Vagina (tissue), 2 donors: ENCODE data around the gene B3GNT2. TPM values are rescaled to one million over a fixed set of nuclear protein-coding genes. Genes with fewer than 3 reads are reported as not detected.

Source experiments
- DNase-seq, 2 donors: peaks; one replicate each; pipeline ENCODE4 v3.0.0-alpha.2; 2017; ENCODE audit errors: extremely low spot score in 2 of 2
- H3K27ac ChIP-seq: fragments of 200-600 bp; sonication (generic); one replicate; pipeline ENCODE4 v1.5.1; 2019
- H3K27me3 ChIP-seq: fragments of 200-600 bp; sonication (generic); one replicate; pipeline ENCODE4 v1.5.1; 2019
- H3K36me3 ChIP-seq, 2 donors: fragments of 200-600 bp; sonication (generic); one replicate each; pipeline ENCODE4 v1.5.1; 2017 to 2019
- H3K4me1 ChIP-seq: fragments of 200-600 bp; sonication (generic); one replicate; pipeline ENCODE4 v1.5.1; 2019
- H3K4me3 ChIP-seq, 2 donors: fragments of 200-600 bp; sonication (generic); 1 replicate in 1 of 2; 2 replicates in 1 of 2; pipeline ENCODE4 v1.5.1; 2016 to 2019
- H3K9me3 ChIP-seq: fragments of 200-600 bp; sonication (generic); one replicate; pipeline ENCODE4 v1.5.1; 2019
- CTCF ChIP-seq, 3 experiments: fragments of 450-650 bp in 2 of 3; fragments of 200-600 bp in 1 of 3; sonication (generic) in 1 of 3; IDR thresholded peaks; one replicate each; pipeline ENCODE4 v1.5.1; 2017 to 2019; ENCODE audit warnings: antibody characterized with exemption in 3 of 3, mild to moderate bottlenecking in 2 of 3, moderate library complexity in 2 of 3
- POLR2A ChIP-seq, 2 donors: fragments of 450-650 bp; IDR thresholded peaks; one replicate each; pipeline ENCODE4 v1.6.1; 2017; ENCODE audit warnings: antibody characterized with exemption in 2 of 2, mild to moderate bottlenecking in 2 of 2, moderate library complexity in 2 of 2
- POLR2AphosphoS5 ChIP-seq, 2 donors: sonication (generic); formaldehyde crosslinking; IDR thresholded peaks; one replicate each; pipeline ENCODE4 v1.9.0; 2017; ENCODE audit warnings: antibody characterized with exemption in 2 of 2, mild to moderate bottlenecking in 2 of 2, low read depth in 1 of 2; ENCODE audit not compliant: insufficient read depth in 1 of 2
- intact Hi-C: fragments of 100-400 bp; cut with DNase I; formaldehyde crosslinking; loops from one replicate; pipeline ENCODE4 v1.15.1; 2023
- total RNA-seq: library from RNA; depleted of rRNA; stranded (reverse); fragments of >200 nt; gene quantifications from one replicate; pipeline ENCODE4 v1.2.3, GENCODE V29; 2016

Gene B3GNT2
- total RNA-seq, 1 donor from 2014 or later, result 18.9 TPM

- intact Hi-C loops, result no loop called here
Measured at GRCh38 chr2:62178741-62179271, 17.1 kb upstream of the B3GNT2 start.

GRCh38 chr2:62180975-62181374, 14.9 kb upstream of the B3GNT2 start:
- H3K4me3 ChIP-seq, result no peak overlapping the region
- H3K36me3 ChIP-seq, result no peaks in the 10 kb centered on the region
- no peak for TF ChIP-seq POLR2A (IDR thresholded peaks at IDR 0.05)
- TF ChIP-seq POLR2AphosphoS5 (IDR thresholded peaks at IDR 0.05; ENCODE audit: insufficient read depth in 1 of 2, low read depth in 1 of 2), result no peak
- no peak for TF ChIP-seq CTCF (IDR thresholded peaks at IDR 0.05)
- intact Hi-C loops, result no loop called here
- DNase-seq, result no peak
- no peak overlapping the region for H3K27ac ChIP-seq
- H3K9me3 ChIP-seq, result no peaks in the 10 kb centered on the region
- H3K27me3 ChIP-seq, result no peaks in the 10 kb centered on the region
- H3K4me1 ChIP-seq, result peaks cover 5% of the 10 kb centered on the region

More at GRCh38 chr2:62178741-62179271, 17.1 kb upstream of the B3GNT2 start:
- Histone ChIP-seq H3K4me1 (peaks cover 5% of the 10 kb centered on the region), H3K27ac (peak overlapping the region; percentile 46), H3K9me3 (no peaks in the 10 kb centered on the region), H3K4me3 (no peak overlapping the region), H3K27me3 (no peaks in the 10 kb centered on the region), H3K36me3 (no peaks in the 10 kb centered on the region)
- TF ChIP-seq POLR2A (IDR thresholded peaks at IDR 0.05) (no peak), POLR2AphosphoS5 (IDR thresholded peaks at IDR 0.05; ENCODE audit: insufficient read depth in 1 of 2, low read depth in 1 of 2) (peak in 1 of 2 donors; percentile 20)
- DNase-seq, result no peak

GRCh38 chr2:62181843-62182242, 14.1 kb upstream of the B3GNT2 start:
- intact Hi-C loops, result no loop called here
- H3K27ac ChIP-seq, result no peak overlapping the region
- H3K36me3 ChIP-seq, result no peaks in the 10 kb centered on the region
- DNase-seq, result no peak
- H3K4me1 ChIP-seq, result peaks cover 5% of the 10 kb centered on the region
- TF ChIP-seq CTCF (IDR thresholded peaks at IDR 0.05), result no peak
- TF ChIP-seq POLR2A (IDR thresholded peaks at IDR 0.05), result no peak
- no peak for TF ChIP-seq POLR2AphosphoS5 (IDR thresholded peaks at IDR 0.05; ENCODE audit: insufficient read depth in 1 of 2, low read depth in 1 of 2)
- H3K9me3 ChIP-seq, result no peaks in the 10 kb centered on the region
- no peak overlapping the region for H3K4me3 ChIP-seq
- H3K27me3 ChIP-seq, result no peaks in the 10 kb centered on the region

GRCh38 chr2:62184512-62185230, 11.2 kb upstream of the B3GNT2 start:
- no peak overlapping the region for H3K4me3 ChIP-seq
- DNase-seq, result no peak
- H3K4me1 ChIP-seq, result no peaks in the 10 kb centered on the region
- TF ChIP-seq POLR2A (IDR thresholded peaks at IDR 0.05), result no peak
- TF ChIP-seq CTCF (IDR thresholded peaks at IDR 0.05), result no peak
- no peak for TF ChIP-seq POLR2AphosphoS5 (IDR thresholded peaks at IDR 0.05; ENCODE audit: insufficient read depth in 1 of 2, low read depth in 1 of 2)
- H3K9me3 ChIP-seq, result no peaks in the 10 kb centered on the region
- intact Hi-C loops, result no loop called here
- H3K27me3 ChIP-seq, result no peaks in the 10 kb centered on the region
- H3K36me3 ChIP-seq, result no peaks in the 10 kb centered on the region
- H3K27ac ChIP-seq, result no peak overlapping the region

- Histone ChIP-seq H3K4me3 (no peak overlapping the region), H3K27me3 (no peaks in the 10 kb centered on the region), H3K36me3 (no peaks in the 10 kb centered on the region), H3K4me1 (no peaks in the 10 kb centered on the region), H3K27ac (no peak overlapping the region), H3K9me3 (no peaks in the 10 kb centered on the region)
- TF ChIP-seq POLR2A (IDR thresholded peaks at IDR 0.05) (no peak), CTCF (IDR thresholded peaks at IDR 0.05) (no peak), POLR2AphosphoS5 (IDR thresholded peaks at IDR 0.05; ENCODE audit: insufficient read depth in 1 of 2, low read depth in 1 of 2) (no peak)
- DNase-seq, result no peak
- intact Hi-C loops, result no loop called here
Measured at GRCh38 chr2:62185475-62186155, 10.3 kb upstream of the B3GNT2 start.
